HG03378 (cell line): ENCODE data around the gene BARD1.
A peak's percentile ranks its signal among the peaks of the same experiment; 100 is the strongest.
"Not testable (repeated sequence)": the region's sequence is repeated elsewhere in the genome, so short reads cannot be mapped to it uniquely, and the experiment has no call there.

Experiments
- ATAC-seq: cut with Tn5 transposase; IDR thresholded peaks from one replicate; pipeline ENCODE4 v1.9.1; 2021; ENCODE audit warnings: mild to moderate bottlenecking, moderate library complexity; ENCODE audit not compliant: unreplicated experiment

The BARD1 gene

GRCh38 chr2:214808981-214809750 is at the start of gene BARD1:
Gene BARD1, minus strand, starts transcription at chr2:214809683. Its CDS starts 114 bp downstream, at chr2:214809569.
- ATAC-seq = peak; percentile 37

GRCh38 chr2:214856137-214856536 is 46.7 kb upstream of the BARD1 start:
- no peak for ATAC-seq

GRCh38 chr2:214853906-214854305 is 44.4 kb upstream of the BARD1 start:
- ATAC-seq = no peak

- ATAC-seq = no peak
Observed at GRCh38 chr2:214843823-214844222, 34.3 kb upstream of the BARD1 start.

GRCh38 chr2:214839464-214839863 is 30.0 kb upstream of the BARD1 start:
- ATAC-seq = peak; percentile 71

- ATAC-seq = no peak
Observed at GRCh38 chr2:214837466-214837865, 28.0 kb upstream of the BARD1 start.

GRCh38 chr2:214836568-214836967 is 27.1 kb upstream of the BARD1 start:
- ATAC-seq = no peak

- ATAC-seq = no peak
Observed at GRCh38 chr2:214830794-214831346, 21.4 kb upstream of the BARD1 start.

- ATAC-seq = no peak
Observed at GRCh38 chr2:214816008-214816533, 6.6 kb upstream of the BARD1 start.

- no peak for ATAC-seq
Observed at GRCh38 chr2:214810671-214811070, 1.2 kb upstream of the BARD1 start.

- peak; percentile 76 for ATAC-seq
Observed at GRCh38 chr2:214809751-214810564, 475 bp upstream of the BARD1 start.

- peak; percentile 17 for ATAC-seq
Observed at GRCh38 chr2:214807653-214808052, 1.8 kb downstream of the BARD1 start.

- no peak for ATAC-seq
Observed at GRCh38 chr2:214801768-214802397, 7.6 kb downstream of the BARD1 start.

GRCh38 chr2:214801068-214801467 is 8.4 kb downstream of the BARD1 start:
- no peak for ATAC-seq

GRCh38 chr2:214800180-214800579 is 9.3 kb downstream of the BARD1 start:
- ATAC-seq = no peak

- ATAC-seq = no peak
Observed at GRCh38 chr2:214796911-214797310, 12.6 kb downstream of the BARD1 start.

- not testable (repeated sequence) for ATAC-seq
Observed at GRCh38 chr2:214783181-214783580, 26.3 kb downstream of the BARD1 start.

GRCh38 chr2:214782671-214783070 is 26.8 kb downstream of the BARD1 start:
- ATAC-seq = no peak

- no peak for ATAC-seq
Observed at GRCh38 chr2:214781226-214781625, 28.3 kb downstream of the BARD1 start.

- ATAC-seq = no peak
Observed at GRCh38 chr2:214775971-214776370, 33.5 kb downstream of the BARD1 start.

- no peak for ATAC-seq
Observed at GRCh38 chr2:214774108-214774507, 35.4 kb downstream of the BARD1 start.
